ENCODE measurements around the gene SCGN.

- TF ChIP-seq EZH2phosphoT487 (IDR thresholded peaks at IDR 0.05; ENCODE audit: low read depth): no peak
- TF ChIP-seq, protein P1, sequence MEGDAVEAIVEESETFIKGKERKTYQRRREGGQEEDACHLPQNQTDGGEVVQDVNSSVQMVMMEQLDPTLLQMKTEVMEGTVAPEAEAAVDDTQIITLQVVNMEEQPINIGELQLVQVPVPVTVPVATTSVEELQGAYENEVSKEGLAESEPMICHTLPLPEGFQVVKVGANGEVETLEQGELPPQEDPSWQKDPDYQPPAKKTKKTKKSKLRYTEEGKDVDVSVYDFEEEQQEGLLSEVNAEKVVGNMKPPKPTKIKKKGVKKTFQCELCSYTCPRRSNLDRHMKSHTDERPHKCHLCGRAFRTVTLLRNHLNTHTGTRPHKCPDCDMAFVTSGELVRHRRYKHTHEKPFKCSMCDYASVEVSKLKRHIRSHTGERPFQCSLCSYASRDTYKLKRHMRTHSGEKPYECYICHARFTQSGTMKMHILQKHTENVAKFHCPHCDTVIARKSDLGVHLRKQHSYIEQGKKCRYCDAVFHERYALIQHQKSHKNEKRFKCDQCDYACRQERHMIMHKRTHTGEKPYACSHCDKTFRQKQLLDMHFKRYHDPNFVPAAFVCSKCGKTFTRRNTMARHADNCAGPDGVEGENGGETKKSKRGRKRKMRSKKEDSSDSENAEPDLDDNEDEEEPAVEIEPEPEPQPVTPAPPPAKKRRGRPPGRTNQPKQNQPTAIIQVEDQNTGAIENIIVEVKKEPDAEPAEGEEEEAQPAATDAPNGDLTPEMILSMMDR (IDR thresholded peaks at IDR 0.05; ENCODE audit: low read depth, low read length): no peak
Measured at GRCh38 chr6:25726122-25726911, 74.3 kb downstream of the SCGN start.

All from OCI-LY3 (cell line).